PC-9 (cell line): ENCODE measurements around the gene ETF1. TPM values are rescaled to one million over a fixed set of nuclear protein-coding genes. Genes with fewer than 3 reads are reported as not detected.

Experiments used
- BruUV-seq: library from RNA; stranded (reverse); fragments of 400-500 nt; replicated peaks from 2 replicates; lab custom pipeline; 2021; lab: Mats Ljungman, UMichigan
- CTCF ChIA-PET: fragments of 300-600 bp; sonication (Branson Sonifier 250); formaldehyde crosslinking; loops from one replicate; lab custom pipeline; 2022; ENCODE audit warnings: antibody characterized with exemption; lab: Charles Lee
- POLR2A ChIA-PET: fragments of 300-600 bp; sonication (Branson Sonifier 250); formaldehyde crosslinking; loops from one replicate; lab custom pipeline; 2022; ENCODE audit warnings: antibody characterized with exemption; ENCODE audit not compliant: unreplicated experiment; lab: Charles Lee
- DNase-seq, 2 experiments: peaks; one replicate each; pipeline versions ENCODE4 v3.0.0 to v3.0.0-alpha.2; 2015 to 2022; ENCODE audit warnings: mixed read lengths in 1 of 2
- H2AFZ ChIP-seq: fragments of 200-600 bp; sonication (generic); 2 replicates; pipeline ENCODE4 v1.8.1; 2017; ENCODE audit warnings: antibody characterized with exemption
- H3F3A ChIP-seq: fragments of 200-600 bp; sonication (generic); 2 replicates; pipeline ENCODE4 v1.8.1; 2017; ENCODE audit warnings: antibody characterized with exemption, mild to moderate bottlenecking, low read depth; ENCODE audit not compliant: insufficient read depth
- H3K27ac ChIP-seq: fragments of 200-600 bp; sonication (generic); 2 replicates; pipeline ENCODE4 v1.6.1; 2016; ENCODE audit warnings: mixed run types
- H3K27me3 ChIP-seq: fragments of 200-600 bp; sonication (generic); 2 replicates; pipeline ENCODE4 v1.6.1; 2016; ENCODE audit warnings: low read depth, mixed run types; ENCODE audit not compliant: insufficient read depth
- H3K36me3 ChIP-seq: fragments of 200-600 bp; sonication (generic); 2 replicates; pipeline ENCODE4 v1.6.1; 2016; ENCODE audit warnings: low read depth, mixed run types
- H3K4me1 ChIP-seq: fragments of 200-600 bp; sonication (generic); replicated peaks from 2 replicates; pipeline ENCODE4 v1.6.1; 2016; ENCODE audit warnings: mixed run types; ENCODE audit not compliant: insufficient read depth
- H3K4me2 ChIP-seq: fragments of 200-600 bp; sonication (generic); 2 replicates; pipeline ENCODE4 v1.6.1; 2017; ENCODE audit warnings: mixed run types
- H3K4me3 ChIP-seq: fragments of 200-600 bp; sonication (generic); 2 replicates; pipeline ENCODE4 v1.6.1; 2016; ENCODE audit warnings: mixed run types
- H3K79me2 ChIP-seq: fragments of 200-600 bp; sonication (generic); 2 replicates; pipeline ENCODE4 v1.6.1; 2017; ENCODE audit warnings: low read depth, mixed run types
- H3K9me2 ChIP-seq: fragments of 200-600 bp; sonication (generic); 2 replicates; pipeline ENCODE4 v1.8.1; 2017; ENCODE audit warnings: mild to moderate bottlenecking; ENCODE audit not compliant: insufficient read depth
- H3K9me3 ChIP-seq: fragments of 200-600 bp; sonication (generic); 2 replicates; pipeline ENCODE4 v1.8.1; 2016; ENCODE audit warnings: low read depth; ENCODE audit not compliant: insufficient read depth
- H4K20me1 ChIP-seq: fragments of 200-600 bp; sonication (generic); 2 replicates; pipeline ENCODE4 v1.8.1; 2017; ENCODE audit not compliant: insufficient read depth
- EZH2 ChIP-seq: fragments of 200-600 bp; sonication (generic); IDR thresholded peaks from 2 replicates; pipeline ENCODE4 v1.8.0; 2017; ENCODE audit warnings: antibody characterized with exemption, low read depth
- intact Hi-C: fragments of 100-400 bp; cut with micrococcal nuclease; formaldehyde crosslinking; loops from one replicate; pipeline ENCODE4 v1.10.0; 2022; ENCODE audit not compliant: unreplicated experiment
- total RNA-seq: library from RNA; stranded (reverse); gene quantifications from 2 replicates; pipeline ENCODE4 v1.2.3, GENCODE V29; 2021
- TF ChIP-seq, protein P1 (sequence below): fragments of 200-600 bp; sonication (generic); conservative IDR thresholded peaks from 2 replicates; pipeline ENCODE4 v1.6.1; 2017; ENCODE audit warnings: mixed run types, antibody characterized with exemption, mild to moderate bottlenecking, moderate library complexity

ETF1 gene
- total RNA-seq, 1 experiment from 2014 or later: 84.9 TPM

GRCh38 chr5:138580001-138580400, 37.0 kb upstream of the ETF1 start:
- no peak for TF ChIP-seq EZH2
- TF ChIP-seq, protein P1, sequence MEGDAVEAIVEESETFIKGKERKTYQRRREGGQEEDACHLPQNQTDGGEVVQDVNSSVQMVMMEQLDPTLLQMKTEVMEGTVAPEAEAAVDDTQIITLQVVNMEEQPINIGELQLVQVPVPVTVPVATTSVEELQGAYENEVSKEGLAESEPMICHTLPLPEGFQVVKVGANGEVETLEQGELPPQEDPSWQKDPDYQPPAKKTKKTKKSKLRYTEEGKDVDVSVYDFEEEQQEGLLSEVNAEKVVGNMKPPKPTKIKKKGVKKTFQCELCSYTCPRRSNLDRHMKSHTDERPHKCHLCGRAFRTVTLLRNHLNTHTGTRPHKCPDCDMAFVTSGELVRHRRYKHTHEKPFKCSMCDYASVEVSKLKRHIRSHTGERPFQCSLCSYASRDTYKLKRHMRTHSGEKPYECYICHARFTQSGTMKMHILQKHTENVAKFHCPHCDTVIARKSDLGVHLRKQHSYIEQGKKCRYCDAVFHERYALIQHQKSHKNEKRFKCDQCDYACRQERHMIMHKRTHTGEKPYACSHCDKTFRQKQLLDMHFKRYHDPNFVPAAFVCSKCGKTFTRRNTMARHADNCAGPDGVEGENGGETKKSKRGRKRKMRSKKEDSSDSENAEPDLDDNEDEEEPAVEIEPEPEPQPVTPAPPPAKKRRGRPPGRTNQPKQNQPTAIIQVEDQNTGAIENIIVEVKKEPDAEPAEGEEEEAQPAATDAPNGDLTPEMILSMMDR: no peak
- H3K4me1 ChIP-seq: peaks cover 10% of the 10 kb centered on the region
- no peaks in the 10 kb centered on the region for H3K27me3 ChIP-seq
- POLR2A ChIA-PET: no interaction called here
- no peak overlapping the region for H3K4me3 ChIP-seq
- H3K4me2 ChIP-seq: no peak overlapping the region
- H3K79me2 ChIP-seq: peaks cover 2% of the 10 kb centered on the region
- H3K27ac ChIP-seq: no peak overlapping the region
- intact Hi-C loops: no loop called here
- no peak overlapping the region for H2AFZ ChIP-seq
- H3K9me2 ChIP-seq: no peaks in the 10 kb centered on the region
- BruUV-seq: no TSS peak
- no peaks in the 10 kb centered on the region for H4K20me1 ChIP-seq
- no peaks in the 10 kb centered on the region for H3F3A ChIP-seq
- H3K9me3 ChIP-seq: no peaks in the 10 kb centered on the region
- DNase-seq: no peak
- H3K36me3 ChIP-seq: no peaks in the 10 kb centered on the region
- CTCF ChIA-PET: interaction anchor here (0.6 kb wide), 2 partner anchors 167 to 935 kb away, joined by 3 to 16 read pairs; no protein-coding TSS in a partner anchor

- peaks cover 2% of the 10 kb centered on the region; the same call in 1 of the 2 replicates for H3F3A ChIP-seq
- peaks cover 10% of the 10 kb centered on the region for H3K4me1 ChIP-seq
- TF ChIP-seq, protein P1: no peak
- TF ChIP-seq EZH2: no peak
- no peaks in the 10 kb centered on the region for H3K9me2 ChIP-seq
- DNase-seq: no peak
- peaks cover 2% of the 10 kb centered on the region; the same call in 1 of the 2 replicates for H3K36me3 ChIP-seq
- no peak overlapping the region for H3K27ac ChIP-seq
- BruUV-seq: no TSS peak
- no peaks in the 10 kb centered on the region for H3K9me3 ChIP-seq
- POLR2A ChIA-PET: interaction anchor here (0.5 to 0.6 kb wide), 2 partner anchors 135 to 375 kb away, joined by 5 read pairs; no protein-coding TSS in a partner anchor
- no peak overlapping the region for H2AFZ ChIP-seq
- no peak overlapping the region for H3K4me2 ChIP-seq
- intact Hi-C loops: loop anchor here (1.0 to 10.0 kb wide), 4 partner anchors 63 to 683 kb away; partner anchors contain the start of gene CTNNA1
- peaks cover 8% of the 10 kb centered on the region for H3K79me2 ChIP-seq
- no peaks in the 10 kb centered on the region for H3K27me3 ChIP-seq
- H3K4me3 ChIP-seq: no peak overlapping the region
- CTCF ChIA-PET: interaction anchor here (0.5 to 1.2 kb wide), 5 partner anchors 61 to 935 kb away, joined by 3 to 16 read pairs (median 6); no protein-coding TSS in a partner anchor
- no peaks in the 10 kb centered on the region for H4K20me1 ChIP-seq
Measured at GRCh38 chr5:138579517-138579863, 36.5 kb upstream of the ETF1 start.

- Histone ChIP-seq H3F3A (peaks cover 21% of the 10 kb centered on the region), H3K36me3 (peaks cover 23% of the 10 kb centered on the region), H4K20me1 (peaks cover 16% of the 10 kb centered on the region), H3K79me2 (peaks cover 28% of the 10 kb centered on the region), H3K4me1 (peaks cover 22% of the 10 kb centered on the region), H3K27me3 (no peaks in the 10 kb centered on the region), H3K9me3 (no peaks in the 10 kb centered on the region), H3K27ac (no peak overlapping the region), H2AFZ (no peak overlapping the region), H3K4me2 (no peak overlapping the region), H3K9me2 (no peaks in the 10 kb centered on the region), H3K4me3 (no peak overlapping the region)
- intact Hi-C loops: loop anchor here (5.0 to 10.0 kb wide), 3 partner anchors 65 to 195 kb away; partner anchors contain the start of gene CTNNA1
- no TSS peak for BruUV-seq
- no peak for DNase-seq
- TF ChIP-seq, protein P1: no peak
- TF ChIP-seq EZH2: no peak
- CTCF ChIA-PET: no interaction called here
- POLR2A ChIA-PET: no interaction called here
Measured at GRCh38 chr5:138577452-138577851, 34.4 kb upstream of the ETF1 start.
